ENCODE data around the gene TUBB4B. TPM values are rescaled to one million over a fixed set of nuclear protein-coding genes. Genes with fewer than 3 reads are reported as not detected.

TUBB4B gene
- total RNA-seq, 4 donors from 2014 or later = 223 to 390 (median 348) TPM

- DNase-seq = no peak
- Histone ChIP-seq H3K27me3 (peaks cover 63% of the 10 kb centered on the region), H3K36me3 (no peaks in the 10 kb centered on the region), H3K27ac (no peak overlapping the region), H3K4me3 (no peak overlapping the region), H3K9me3 (no peaks in the 10 kb centered on the region), H3K4me1 (peaks cover 8 to 41% (median 23%) of the 10 kb centered on the region in 4 donors)
- intact Hi-C loops (cut with DNase I; ENCODE audit: low total_unique reads) (loop anchor here (5.0 kb wide), 1 partner anchor 102 kb away; no protein-coding TSS in a partner anchor), in situ Hi-C loops (cut with MboI; ENCODE audit: low pct_ligation_motif_present in 1 of 4, low pct_unique_long_range_greater_than_20kb in 1 of 4, low sequenced_read_pairs in 3 of 4) (loop anchor here in 1 of 4 donors (10.0 kb wide), 1 partner anchor 104 kb away; no protein-coding TSS in a partner anchor)
- WGBS, 2 donors (ENCODE audit: low coverage in 1 of 2) = 56% methylated on average over 25 of the region's 27 CpGs; no CpG with 5 or more reads in 1 of the 2 donors
- TF ChIP-seq CTCF (IDR thresholded peaks at IDR 0.05) = no peak
- TF ChIP-seq POLR2A (IDR thresholded peaks at IDR 0.05) = no peak
- TF ChIP-seq EP300 (IDR thresholded peaks at IDR 0.05; ENCODE audit: low read depth) = no peak
- TF ChIP-seq POLR2AphosphoS5 (IDR thresholded peaks at IDR 0.05) = no peak
These were observed 11.9 kb upstream of the TUBB4B start for GRCh38 chr9:137228968-137229896.

GRCh38 chr9:137229903-137230704, 11.0 kb upstream of the TUBB4B start:
- Histone ChIP-seq H3K4me3 (no peak overlapping the region), H3K27ac (no peak overlapping the region), H3K27me3 (peaks cover 71% of the 10 kb centered on the region), H3K4me1 (peaks cover 5 to 41% (median 22%) of the 10 kb centered on the region in 4 donors), H3K9me3 (no peaks in the 10 kb centered on the region), H3K36me3 (no peaks in the 10 kb centered on the region)
- intact Hi-C loops (cut with DNase I; ENCODE audit: low total_unique reads) (loop anchor here (5.0 kb wide), 1 partner anchor 103 kb away; no protein-coding TSS in a partner anchor), in situ Hi-C loops (cut with MboI; ENCODE audit: low pct_ligation_motif_present in 1 of 4, low pct_unique_long_range_greater_than_20kb in 1 of 4, low sequenced_read_pairs in 3 of 4) (loop anchor here in 2 of 4 donors (10.0 kb wide), 1 partner anchor 105 kb away; no protein-coding TSS in a partner anchor)
- TF ChIP-seq CTCF (IDR thresholded peaks at IDR 0.05) = no peak
- no peak for TF ChIP-seq EP300 (IDR thresholded peaks at IDR 0.05; ENCODE audit: low read depth)
- TF ChIP-seq POLR2AphosphoS5 (IDR thresholded peaks at IDR 0.05) = no peak
- no peak for TF ChIP-seq POLR2A (IDR thresholded peaks at IDR 0.05)
- WGBS, 2 donors (ENCODE audit: low coverage in 1 of 2) = 39% methylated on average over 24 of the region's 31 CpGs; no CpG with 5 or more reads in 1 of the 2 donors
- DNase-seq = no peak

GRCh38 chr9:137230705-137231371, 10.2 kb upstream of the TUBB4B start, which contains the start of gene SLC34A3:
SLC34A3 (plus strand) TSS chr9:137230901; CDS start chr9:137231703, 802 bp downstream.
- DNase-seq = no peak
- in situ Hi-C loops (cut with MboI; ENCODE audit: low pct_ligation_motif_present in 1 of 4, low pct_unique_long_range_greater_than_20kb in 1 of 4, low sequenced_read_pairs in 3 of 4) = loop anchor here in 1 of 4 donors (10.0 kb wide), 1 partner anchor 106 kb away; no protein-coding TSS in a partner anchor
- H3K36me3 ChIP-seq = no peaks in the 10 kb centered on the region
- H3K4me1 ChIP-seq = peaks cover 5 to 41% (median 23%) of the 10 kb centered on the region in 4 donors
- TF ChIP-seq POLR2AphosphoS5 (IDR thresholded peaks at IDR 0.05) = no peak
- TF ChIP-seq CTCF (IDR thresholded peaks at IDR 0.05) = no peak
- TF ChIP-seq EP300 (IDR thresholded peaks at IDR 0.05; ENCODE audit: low read depth) = no peak
- peaks cover 71% of the 10 kb centered on the region for H3K27me3 ChIP-seq
- H3K27ac ChIP-seq = no peak within 1 kb of the TSS
- no peaks in the 10 kb centered on the region for H3K9me3 ChIP-seq
- no peak within 1 kb of the TSS for H3K4me3 ChIP-seq
- WGBS, 2 donors (ENCODE audit: low coverage in 1 of 2) = 46% methylated on average over 13 of the region's 14 CpGs; no CpG with 5 or more reads in 1 of the 2 donors
- intact Hi-C loops (cut with DNase I; ENCODE audit: low total_unique reads) = no loop called here
